Stimulated activated CD4-positive, alpha-beta T cell treated with anti-CD3 and anti-CD28 coated beads, Interleukin-12 subunit alpha, Interleukin-12 subunit beta, amount 100 ng/mL, for 4 hours (primary cell): ENCODE measurements around the gene ACOT11.

Experiments used
- DNase-seq: peaks from one replicate; pipeline ENCODE4 v3.0.0-alpha.2; 2020

Gene ACOT11

GRCh38 chr1:54652168-54652567, 104.1 kb downstream of the ACOT11 start:
- DNase-seq: no peak

GRCh38 chr1:54653036-54653435, 105.0 kb downstream of the ACOT11 start:
- no peak for DNase-seq

- DNase-seq: no peak
These were observed 110.3 kb downstream of the ACOT11 start for GRCh38 chr1:54658164-54658913.
